K562 (cell line): Measurements from ENCODE around the gene CCDC137. TPM values are rescaled to one million over a fixed set of nuclear protein-coding genes. Genes with fewer than 3 reads are reported as not detected.

Source experiments
- ATF4 ChIP-seq: fragments of 450-650 bp; formaldehyde crosslinking; IDR thresholded peaks from 2 replicates; pipeline ENCODE4 v1.4.0; 2022; ENCODE audit warnings: mild to moderate bottlenecking, moderate library complexity
- CHD1 ChIP-seq: fragments of 200-600 bp; sonication (generic); IDR thresholded peaks from one replicate; pipeline ENCODE4 v1.6.1; 2012; ENCODE audit warnings: mild to moderate bottlenecking, moderate library complexity, low read length, inconsistent platforms
- ERF ChIP-seq: fragments of 450-650 bp; formaldehyde crosslinking; IDR thresholded peaks from 2 replicates; pipeline ENCODE4 v1.4.0; 2020; ENCODE audit warnings: mild to moderate bottlenecking, mixed read lengths
- ETV1 ChIP-seq: fragments of 450-650 bp; conservative IDR thresholded peaks from 2 replicates; pipeline ENCODE4 v1.6.1; 2016; ENCODE audit warnings: missing genetic modification characterization, control low read depth, low read depth, missing compliant biosample characterization
- FOXK2 ChIP-seq, 2 experiments: fragments of 450-650 bp; IDR thresholded peaks in 1 of 2; conservative IDR thresholded peaks in 1 of 2; 2 replicates each; pipeline ENCODE4 v1.6.1; 2016; ENCODE audit warnings: low read depth in 2 of 2, mild to moderate bottlenecking in 1 of 2
- HDGF ChIP-seq: fragments of 450-650 bp; IDR thresholded peaks from 2 replicates; pipeline ENCODE4 v1.6.1; 2016
- ID3 ChIP-seq, 2 experiments: fragments of 250-450 bp in 1 of 2; fragments of 450-650 bp in 1 of 2; sonication (Bioruptor Pico) in 1 of 2; IDR thresholded peaks; 2 replicates each; pipeline versions ENCODE4 v1.6.1 to v1.8.0; 2016 to 2021; ENCODE audit warnings: mild to moderate bottlenecking in 2 of 2, moderate library complexity in 2 of 2, missing compliant biosample characterization in 1 of 2, missing genetic modification characterization in 1 of 2
- PHF21A ChIP-seq: fragments of 450-650 bp; IDR thresholded peaks from 2 replicates; pipeline ENCODE4 v1.6.1; 2017; ENCODE audit warnings: low read depth, borderline replicate concordance
- RBM22 ChIP-seq: fragments of 200-400 bp; formaldehyde crosslinking; IDR thresholded peaks from 2 replicates; pipeline ENCODE4 v1.6.1; 2018; ENCODE audit warnings: low read length, low read depth; ENCODE audit not compliant: poor library complexity, severe bottlenecking
- SOX6 ChIP-seq: fragments of 450-650 bp; IDR thresholded peaks from 2 replicates; pipeline ENCODE4 v1.6.1; 2014; ENCODE audit warnings: mild to moderate bottlenecking
- STAT5A ChIP-seq: IDR thresholded peaks from 2 replicates; pipeline ENCODE4 v1.6.1; 2012; ENCODE audit warnings: low read length, inconsistent platforms, borderline replicate concordance
- ZFP91 ChIP-seq: sonication (generic); formaldehyde crosslinking; IDR thresholded peaks from 2 replicates; pipeline ENCODE4 v1.8.0; 2022; ENCODE audit warnings: mild to moderate bottlenecking, missing genetic modification reagents
- ZNF232 ChIP-seq: sonication (generic); formaldehyde crosslinking; IDR thresholded peaks from 2 replicates; pipeline ENCODE4 v1.8.0; 2022; ENCODE audit warnings: mild to moderate bottlenecking, missing genetic modification reagents
- ZNF274 ChIP-seq: IDR thresholded peaks from 2 replicates; pipeline ENCODE4 v1.6.1; 2011; ENCODE audit warnings: low read depth, mild to moderate bottlenecking, low read length, moderate library complexity, borderline replicate concordance
- ZNF445 ChIP-seq: fragments of 250-450 bp; sonication (Bioruptor Pico); IDR thresholded peaks from 2 replicates; pipeline ENCODE4 v1.4.0; 2020; ENCODE audit warnings: low read depth, mild to moderate bottlenecking, moderate library complexity
- ZNF76 ChIP-seq: fragments of 250-450 bp; sonication (Bioruptor Pico); IDR thresholded peaks from 2 replicates; pipeline ENCODE4 v1.4.0; 2020; ENCODE audit warnings: mild to moderate bottlenecking, moderate library complexity, borderline replicate concordance
- polyA plus RNA-seq, 8 experiments: library from polyadenylated mRNA; depleted of rRNA in 4 of 8; stranded (reverse) in 5 of 8; unstranded in 3 of 8; fragments of >200 nt; fragmentation: Nextera tagmentation in 2 of 8; fragmentation: Illumina TruSeq in 1 of 8; extraction: Ambion mirVana in 2 of 8; extraction: Trizol in 1 of 8; gene quantifications; 2 replicates each; pipeline versions ENCODE4 v1.2.1 to v1.2.3, GENCODE V29; 2011 to 2014; ENCODE audit warnings: inconsistent platforms in 1 of 8, missing spikeins in 1 of 8
- total RNA-seq, 7 experiments: library from RNA; depleted of rRNA in 6 of 7; stranded (reverse); fragments of >200 nt in 6 of 7; fragmentation: Illumina TruSeq in 2 of 7; extraction: Trizol in 2 of 7; gene quantifications; 2 replicates each; pipeline versions ENCODE4 v1.2.1 to v1.2.3, GENCODE V29; 2011 to 2021; ENCODE audit warnings: low replicate concordance in 1 of 7
- TF ChIP-seq, protein P1 (sequence below): fragments of 450-650 bp; IDR thresholded peaks from 2 replicates; pipeline ENCODE4 v1.7.0; 2016; ENCODE audit warnings: borderline replicate concordance
- TF ChIP-seq, protein P2 (sequence below): IDR thresholded peaks from 2 replicates; pipeline ENCODE4 v1.6.1; 2012; ENCODE audit warnings: low read depth, low read length, improper control_type of control experiment, borderline replicate concordance

The CCDC137 gene
- total and polyA plus RNA-seq, 9 of the 15 experiments (the other 6 are each of a cell fraction or from before 2014, with no cell fraction given), result 2.3 to 68.1 (median 38.3) TPM

GRCh38 chr17:81636505-81637288 is 29.8 kb upstream of the CCDC137 start, which contains the start of the genes NPLOC4 and TSPAN10 (continued):
- no peak for TF ChIP-seq ERF (CRISPR knock-in tag)
- TF ChIP-seq HDGF, result no peak
- TF ChIP-seq, protein P1, sequence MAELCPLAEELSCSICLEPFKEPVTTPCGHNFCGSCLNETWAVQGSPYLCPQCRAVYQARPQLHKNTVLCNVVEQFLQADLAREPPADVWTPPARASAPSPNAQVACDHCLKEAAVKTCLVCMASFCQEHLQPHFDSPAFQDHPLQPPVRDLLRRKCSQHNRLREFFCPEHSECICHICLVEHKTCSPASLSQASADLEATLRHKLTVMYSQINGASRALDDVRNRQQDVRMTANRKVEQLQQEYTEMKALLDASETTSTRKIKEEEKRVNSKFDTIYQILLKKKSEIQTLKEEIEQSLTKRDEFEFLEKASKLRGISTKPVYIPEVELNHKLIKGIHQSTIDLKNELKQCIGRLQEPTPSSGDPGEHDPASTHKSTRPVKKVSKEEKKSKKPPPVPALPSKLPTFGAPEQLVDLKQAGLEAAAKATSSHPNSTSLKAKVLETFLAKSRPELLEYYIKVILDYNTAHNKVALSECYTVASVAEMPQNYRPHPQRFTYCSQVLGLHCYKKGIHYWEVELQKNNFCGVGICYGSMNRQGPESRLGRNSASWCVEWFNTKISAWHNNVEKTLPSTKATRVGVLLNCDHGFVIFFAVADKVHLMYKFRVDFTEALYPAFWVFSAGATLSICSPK, result no peak
- TF ChIP-seq ZNF232 (CRISPR knock-in tag), result no peak
- TF ChIP-seq CHD1, result peak; percentile 61
- TF ChIP-seq PHF21A, result no peak
- 0 out of 2 replicates have a peak, but pooled peaks have one; percentile 12 for TF ChIP-seq ATF4 (CRISPR knock-in tag)
- TF ChIP-seq ID3 (CRISPR knock-in tag; IDR thresholded peaks at IDR 0.05), result no peak
- peak; percentile 83 for TF ChIP-seq ID3 (tag; IDR thresholded peaks at IDR 0.05)
- no peak for TF ChIP-seq STAT5A
- TF ChIP-seq ZNF76, result peak; percentile 38; the same call in 1 of the 2 replicates
- no peak for TF ChIP-seq ZNF274
- no peak for TF ChIP-seq ETV1
- TF ChIP-seq, protein P2, sequence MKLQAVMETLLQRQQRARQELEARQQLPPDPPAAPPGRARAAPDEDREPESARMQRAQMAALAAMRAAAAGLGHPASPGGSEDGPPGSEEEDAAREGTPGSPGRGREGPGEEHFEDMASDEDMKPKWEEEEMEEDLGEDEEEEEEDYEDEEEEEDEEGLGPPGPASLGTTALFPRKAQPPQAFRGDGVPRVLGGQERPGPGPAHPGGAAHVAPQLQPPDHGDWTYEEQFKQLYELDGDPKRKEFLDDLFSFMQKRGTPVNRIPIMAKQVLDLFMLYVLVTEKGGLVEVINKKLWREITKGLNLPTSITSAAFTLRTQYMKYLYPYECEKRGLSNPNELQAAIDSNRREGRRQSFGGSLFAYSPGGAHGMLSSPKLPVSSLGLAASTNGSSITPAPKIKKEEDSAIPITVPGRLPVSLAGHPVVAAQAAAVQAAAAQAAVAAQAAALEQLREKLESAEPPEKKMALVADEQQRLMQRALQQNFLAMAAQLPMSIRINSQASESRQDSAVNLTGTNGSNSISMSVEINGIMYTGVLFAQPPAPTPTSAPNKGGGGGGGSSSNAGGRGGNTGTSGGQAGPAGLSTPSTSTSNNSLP, result no peak
- peak; percentile 53 for TF ChIP-seq SOX6
- TF ChIP-seq ZNF445 (CRISPR knock-in tag), result no peak
- peak; percentile 53 for TF ChIP-seq RBM22
- TF ChIP-seq FOXK2 (conservative IDR thresholded peaks at IDR 0.05 in 1 of 2, IDR thresholded peaks at IDR 0.05 in 1 of 2; ENCODE audit: low read depth in 2 of 2), result no peak
- no peak for TF ChIP-seq ZFP91 (CRISPR knock-in tag)
